GM12892 (cell line): Measurements from ENCODE around the gene ZBTB16.

ENCODE experiments used
- POLR2A ChIP-seq: IDR thresholded peaks from 2 replicates; pipeline ENCODE4 v1.6.1; 2011; ENCODE audit warnings: low read depth, low read length, control low read depth
- POLR2AphosphoS5 ChIP-seq: IDR thresholded peaks from 2 replicates; pipeline ENCODE4 v1.6.1; 2011; ENCODE audit warnings: low read depth, low read length, control low read depth

GRCh38 chr11:114260077-114260476 lies 200.6 kb downstream of the ZBTB16 start:
- no peak for TF ChIP-seq POLR2A
- no peak for TF ChIP-seq POLR2AphosphoS5
